ENCODE measurements around the gene UNC5A.

The UNC5A gene

GRCh38 chr5:176781054-176781375, 29.3 kb upstream of the UNC5A start:
- H3K4me3 ChIP-seq (ENCODE audit: control insufficient read depth, low read depth, low read length), result no peak overlapping the region
- DNase-seq (ENCODE audit: low read depth), result no peak
- no peak for TF ChIP-seq CTCF (IDR thresholded peaks at IDR 0.05; ENCODE audit: control insufficient read depth, insufficient read depth, low read depth, low read length, missing control alignments)

- no peak for TF ChIP-seq CTCF (IDR thresholded peaks at IDR 0.05; ENCODE audit: control insufficient read depth, insufficient read depth, low read depth, low read length, missing control alignments)
- DNase-seq (ENCODE audit: low read depth), result no peak
- H3K4me3 ChIP-seq (ENCODE audit: control insufficient read depth, low read depth, low read length), result no peak overlapping the region
Observed at GRCh38 chr5:176781638-176782570, 28.5 kb upstream of the UNC5A start.

- no peak overlapping the region for H3K4me3 ChIP-seq (ENCODE audit: control insufficient read depth, low read depth, low read length)
- no peak for TF ChIP-seq CTCF (IDR thresholded peaks at IDR 0.05; ENCODE audit: control insufficient read depth, insufficient read depth, low read depth, low read length, missing control alignments)
- peak; percentile 32 for DNase-seq (ENCODE audit: low read depth)
Observed at GRCh38 chr5:176784218-176785165, 25.9 kb upstream of the UNC5A start.

- no peak for TF ChIP-seq CTCF (IDR thresholded peaks at IDR 0.05; ENCODE audit: control insufficient read depth, insufficient read depth, low read depth, low read length, missing control alignments)
- DNase-seq (ENCODE audit: low read depth), result no peak
- H3K4me3 ChIP-seq (ENCODE audit: control insufficient read depth, low read depth, low read length), result no peak overlapping the region
Observed at GRCh38 chr5:176785184-176786145, 24.9 kb upstream of the UNC5A start.

- no peak overlapping the region for H3K4me3 ChIP-seq (ENCODE audit: control insufficient read depth, low read depth, low read length)
- no peak for DNase-seq (ENCODE audit: low read depth)
- TF ChIP-seq CTCF (IDR thresholded peaks at IDR 0.05; ENCODE audit: control insufficient read depth, insufficient read depth, low read depth, low read length, missing control alignments), result no peak
Observed at GRCh38 chr5:176787676-176788075, 22.7 kb upstream of the UNC5A start.

GRCh38 chr5:176788091-176788490, 22.3 kb upstream of the UNC5A start:
- H3K4me3 ChIP-seq (ENCODE audit: control insufficient read depth, low read depth, low read length), result no peak overlapping the region
- no peak for DNase-seq (ENCODE audit: low read depth)
- TF ChIP-seq CTCF (IDR thresholded peaks at IDR 0.05; ENCODE audit: control insufficient read depth, insufficient read depth, low read depth, low read length, missing control alignments), result no peak

All from AG09309 (cell line).